GDM1 (cell line): ENCODE data around the gene BAG5.

Source experiments
- DNase-seq: peaks from one replicate; lab custom pipeline; 2025; lab: John Stamatoyannopoulos, UW

Gene BAG5

GRCh38 chr14:103546652-103547454 lies 15.6 kb downstream of the BAG5 start:
- DNase-seq, result peak; percentile 25

- no peak for DNase-seq
Measured at GRCh38 chr14:103545915-103546651, 16.4 kb downstream of the BAG5 start.

DNA sequence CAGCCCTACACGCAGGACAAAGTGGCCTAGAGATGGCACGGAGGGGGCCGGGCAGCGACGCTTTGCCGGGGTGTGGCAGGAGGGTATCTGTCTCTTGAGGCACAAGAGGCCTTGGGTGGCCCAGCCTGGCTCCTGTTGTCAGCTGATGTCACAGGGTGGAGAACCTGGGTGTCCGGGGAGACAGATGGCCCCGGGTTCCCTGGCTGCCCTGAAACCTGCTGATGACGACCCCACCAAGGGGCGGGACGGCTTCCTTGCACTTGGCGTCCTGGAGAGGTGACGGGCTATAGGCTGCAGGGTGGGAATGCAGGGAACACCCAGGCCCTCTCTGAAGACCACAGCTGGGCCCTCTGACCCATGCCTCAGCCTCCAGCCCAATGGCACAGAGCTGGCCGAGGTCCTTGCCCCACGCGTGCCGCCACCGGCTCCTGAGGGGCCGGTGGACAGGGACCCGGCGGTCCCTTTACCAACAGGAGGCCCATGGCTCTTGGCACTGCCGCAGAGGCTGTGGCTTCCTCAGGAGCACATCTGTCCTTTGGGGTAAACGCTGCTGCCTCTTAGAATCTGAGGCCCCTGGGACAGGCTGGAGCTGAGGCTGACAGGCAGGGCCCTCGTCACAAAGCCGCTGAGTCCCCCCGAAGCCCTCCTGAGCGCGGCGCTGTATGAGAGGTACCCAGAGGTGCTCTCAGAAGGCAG lies 17.1 kb downstream of the BAG5 start:
- DNase-seq, result no peak

GRCh38 chr14:103544388-103545218 lies 17.9 kb downstream of the BAG5 start:
- no peak for DNase-seq

DNA sequence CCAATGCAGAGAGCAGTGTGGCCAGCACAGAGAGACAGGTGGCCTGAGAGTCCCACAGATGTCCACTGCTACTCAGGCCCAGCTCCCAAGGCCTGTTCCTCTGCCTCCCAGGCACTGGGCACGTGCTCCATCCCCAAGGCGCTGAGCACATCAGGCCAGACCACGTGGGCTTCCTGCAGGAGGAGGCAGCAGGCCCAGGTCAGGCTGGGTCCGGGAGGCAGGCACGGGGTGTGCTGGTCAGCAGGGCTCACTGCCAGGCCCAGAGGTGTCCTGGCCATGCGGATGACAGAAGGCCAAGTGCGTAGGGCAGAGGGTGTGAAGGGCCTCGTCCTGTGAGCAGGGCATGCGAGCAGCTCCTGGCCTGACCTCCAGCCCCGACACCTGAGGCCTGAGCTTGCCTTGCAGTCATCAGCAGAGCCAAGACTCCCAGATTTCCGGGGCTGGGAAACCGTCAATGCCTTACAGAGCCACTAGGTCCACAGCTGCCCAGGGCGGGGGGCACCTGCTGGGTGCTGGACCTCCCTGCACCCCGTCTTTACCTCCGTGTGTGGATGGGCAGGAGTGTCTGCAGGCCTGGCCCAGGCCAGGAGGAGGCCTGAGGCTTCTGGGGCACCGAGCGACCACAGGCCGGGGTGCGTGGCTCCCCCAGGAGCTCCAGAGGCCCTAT lies 18.6 kb downstream of the BAG5 start:
- no peak for DNase-seq

DNA sequence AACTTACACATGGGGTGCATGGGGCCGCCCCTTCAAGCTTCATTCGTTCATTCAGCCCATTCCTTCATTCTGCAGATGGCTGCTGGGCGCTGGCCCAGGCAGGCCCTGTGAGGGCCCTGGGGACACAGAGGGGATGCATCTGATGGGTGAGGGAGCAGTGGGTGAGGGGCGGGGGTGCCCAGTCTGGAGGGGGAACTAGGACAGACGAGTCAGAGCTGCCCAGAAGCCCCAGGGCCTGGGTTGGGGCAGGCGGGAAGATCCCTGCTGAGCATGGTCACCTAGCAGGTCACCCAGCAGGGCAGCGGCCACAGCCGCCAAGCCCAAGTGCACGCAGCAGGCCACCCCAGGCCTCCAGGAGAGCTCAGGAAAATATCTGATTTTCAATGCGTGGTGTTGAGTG lies 19.3 kb downstream of the BAG5 start:
- DNase-seq, result no peak

DNA sequence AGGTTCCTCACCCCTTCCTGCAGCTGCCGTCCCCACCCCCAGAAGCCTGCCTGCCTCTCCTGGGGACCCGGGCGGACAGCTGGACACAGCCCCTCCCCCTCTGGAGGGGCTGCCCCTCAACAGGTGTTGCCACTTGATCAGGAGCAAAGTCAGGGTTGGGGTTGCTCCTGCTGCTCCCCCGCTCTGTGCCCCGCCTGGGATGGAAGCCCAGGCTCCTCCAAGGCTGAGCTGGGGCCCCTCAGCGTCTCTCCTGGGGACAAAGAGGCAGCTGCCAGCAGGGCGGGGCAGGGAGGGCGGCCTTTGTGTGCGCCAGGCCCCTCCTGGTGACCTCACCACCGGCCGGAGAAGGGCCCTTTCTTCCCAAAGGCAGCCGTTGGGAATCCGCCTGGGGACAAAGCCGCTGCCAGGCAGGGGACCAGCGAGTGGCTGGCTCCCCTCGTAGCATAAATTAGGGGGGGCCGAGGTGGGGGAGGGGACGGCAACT lies 19.8 kb downstream of the BAG5 start:
- no peak for DNase-seq

GRCh38 chr14:103541709-103542604 lies 20.5 kb downstream of the BAG5 start:
- DNase-seq, result no peak

- DNase-seq, result no peak
Measured at GRCh38 chr14:103540821-103541708, 21.4 kb downstream of the BAG5 start.

DNA sequence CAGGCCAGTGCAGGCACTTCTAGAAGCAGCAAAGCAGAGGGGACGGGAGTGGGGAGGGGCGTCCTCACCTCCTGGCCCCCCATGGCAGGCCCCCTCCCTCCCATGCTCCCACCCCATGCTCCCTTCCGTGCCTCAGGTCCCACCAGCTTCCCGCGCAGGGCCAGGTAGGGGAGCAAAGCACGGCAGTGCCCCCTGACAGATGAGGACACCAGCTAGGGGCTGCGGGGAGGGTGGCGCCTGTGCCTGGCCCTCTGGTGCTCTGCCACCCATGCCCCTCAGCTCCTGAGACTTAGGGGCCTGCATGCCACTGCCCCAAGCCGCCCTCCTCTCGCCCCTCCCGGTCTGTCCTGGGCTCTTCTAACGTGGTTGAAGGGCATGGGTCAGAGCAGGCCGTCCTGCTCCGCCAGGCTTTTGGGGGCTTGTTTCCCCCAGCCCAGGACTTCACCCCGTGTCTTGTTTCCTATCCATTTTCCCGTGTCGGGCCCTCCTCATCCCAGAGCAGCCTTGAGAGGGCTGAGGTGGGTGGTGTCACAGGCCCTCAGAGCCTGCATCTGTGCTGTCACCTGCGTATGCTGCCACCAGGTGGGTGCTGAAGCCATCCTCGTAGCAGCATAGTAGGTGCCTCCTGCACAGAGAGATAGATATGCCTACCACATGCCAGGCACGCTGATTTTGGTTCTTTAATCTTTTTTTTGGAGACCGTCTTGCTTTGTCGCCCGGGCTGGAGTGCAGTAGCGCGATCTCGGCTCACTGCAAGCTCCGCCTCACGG lies 23.2 kb downstream of the BAG5 start:
- no peak for DNase-seq

DNA sequence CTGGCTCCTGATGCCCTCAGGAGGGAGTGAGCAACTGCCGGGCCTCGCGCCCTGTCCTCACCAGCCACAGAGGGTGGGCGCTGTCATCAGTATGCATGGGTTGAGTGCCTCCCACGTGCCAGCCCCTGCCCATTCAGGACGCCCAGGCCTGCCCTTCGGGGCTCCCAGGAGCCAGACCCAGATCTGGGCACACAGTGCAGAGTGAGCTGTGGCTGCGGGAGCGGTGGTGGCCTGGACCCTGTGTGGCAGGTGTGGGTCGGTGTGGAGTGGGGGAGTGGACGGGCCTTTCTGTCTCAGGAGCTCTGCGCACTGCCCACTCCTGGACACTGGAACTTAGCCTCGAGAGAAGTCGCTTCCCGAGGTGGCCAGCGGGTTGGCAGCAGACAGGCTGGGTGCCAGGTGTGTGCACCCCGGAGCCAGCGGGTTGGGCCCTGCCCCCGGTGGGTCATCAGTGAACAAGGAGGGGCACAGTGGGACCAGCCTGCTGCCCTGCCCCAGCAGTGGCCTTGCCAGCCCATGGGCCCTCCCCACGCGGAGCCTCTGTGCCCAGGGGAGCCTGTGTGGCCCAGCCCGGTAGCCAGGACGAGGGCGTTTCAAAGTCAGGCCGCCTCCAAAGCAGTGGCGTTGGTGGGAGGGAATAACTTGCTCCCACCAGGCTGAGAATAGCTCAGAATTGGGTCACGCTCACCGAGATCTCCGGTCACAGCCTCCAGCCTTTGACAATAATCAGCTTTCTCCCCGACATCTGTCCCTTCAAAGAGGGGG lies 24.0 kb downstream of the BAG5 start:
- DNase-seq, result no peak

DNA sequence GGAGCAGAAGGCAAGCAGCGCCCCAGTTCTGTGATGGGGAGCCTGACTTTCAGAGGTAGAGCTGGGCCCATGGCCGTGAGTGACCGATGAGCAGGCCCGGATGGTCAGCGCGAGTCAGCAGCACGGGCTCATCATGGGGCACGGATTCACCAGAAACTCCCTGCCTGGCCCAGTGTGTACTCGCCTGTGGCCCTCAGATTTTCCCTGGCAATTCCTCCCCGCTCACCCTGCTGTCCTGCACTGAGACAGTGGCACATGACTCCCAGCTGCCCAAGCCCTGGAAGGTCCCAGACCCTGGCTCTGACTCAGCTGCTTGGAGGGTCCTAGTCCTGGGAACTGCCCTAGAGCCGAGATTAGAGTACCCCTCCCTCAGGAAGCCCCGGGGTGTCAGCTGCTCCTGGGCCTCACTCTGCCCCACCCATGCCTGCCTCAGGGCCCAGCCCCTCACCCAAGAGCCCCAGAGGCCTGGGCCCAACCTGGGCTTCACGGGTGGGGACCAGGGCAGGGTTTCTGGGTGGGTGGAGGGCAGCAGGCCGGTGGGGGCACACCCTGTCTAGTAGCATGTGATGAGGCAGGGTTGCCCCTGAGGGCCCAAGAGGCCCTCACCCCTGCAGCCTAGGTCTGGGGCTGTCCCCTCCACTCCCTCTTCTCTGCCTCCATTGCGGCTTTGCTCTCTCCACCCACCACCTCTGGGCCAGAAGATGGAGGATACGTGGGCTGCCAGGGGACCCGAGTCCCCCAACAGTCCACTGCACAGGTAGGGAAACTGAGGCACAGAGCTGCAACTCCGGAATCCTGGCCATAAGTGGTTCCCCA lies 25.1 kb downstream of the BAG5 start:
- DNase-seq, result no peak

GRCh38 chr14:103536693-103537092 lies 25.8 kb downstream of the BAG5 start:
- DNase-seq, result no peak

GRCh38 chr14:103535891-103536565 lies 26.4 kb downstream of the BAG5 start:
- DNase-seq, result no peak

DNA sequence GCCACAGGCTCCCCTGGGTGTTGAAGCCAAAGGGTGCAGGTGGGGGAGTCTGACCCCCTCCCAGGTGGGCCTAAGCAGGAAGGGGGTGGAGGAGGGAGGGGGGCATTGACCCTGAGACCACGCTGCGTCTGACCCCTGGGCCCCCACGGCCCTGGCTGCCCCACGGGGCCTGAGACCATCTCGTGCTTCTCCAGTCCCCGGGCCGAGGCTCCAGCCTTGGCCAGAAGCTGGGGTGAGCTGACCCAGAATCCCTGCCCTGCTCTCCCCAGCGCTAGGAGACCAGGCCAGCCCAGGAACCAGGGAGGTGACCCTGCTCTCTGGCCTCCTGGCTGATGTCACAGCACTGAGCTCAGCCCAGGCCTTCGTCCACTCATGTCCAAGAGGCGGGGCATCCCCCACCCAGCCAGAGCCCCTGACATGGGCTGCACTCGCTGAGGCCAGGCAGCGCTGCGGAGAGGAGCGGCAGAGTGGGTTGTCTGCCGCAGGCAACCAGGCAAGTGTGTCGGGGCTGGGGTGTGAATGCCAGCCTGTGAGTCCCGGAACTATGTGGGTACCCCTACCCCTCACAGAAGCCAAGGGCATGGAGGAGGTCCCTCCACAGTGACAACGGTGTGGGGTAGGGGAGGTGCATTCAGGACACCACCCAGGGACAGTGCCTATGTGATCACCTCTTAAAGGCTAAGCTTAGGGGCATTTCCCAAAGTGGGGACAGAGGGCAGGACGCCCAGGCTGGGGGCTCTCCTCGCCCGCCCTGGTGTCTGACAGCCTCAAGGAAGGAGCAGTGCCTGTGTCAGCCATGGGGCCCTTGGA lies 27.2 kb downstream of the BAG5 start:
- DNase-seq, result no peak
